H1 (cell line): ENCODE results near the gene PRSS36. TPM values are rescaled to one million over a fixed set of nuclear protein-coding genes. Genes with fewer than 3 reads are reported as not detected.

Experiments
- CTCF ChIA-PET: fragments of 300-600 bp; sonication (Branson Sonifier 250); formaldehyde crosslinking; loops from one replicate; lab custom pipeline; 2021; ENCODE audit not compliant: partially characterized antibody; lab: Charles Lee
- POLR2A ChIA-PET: fragments of 300-600 bp; sonication (Branson Sonifier 250); formaldehyde crosslinking; loops from one replicate; lab custom pipeline; 2021; ENCODE audit warnings: inconsistent platforms; ENCODE audit not compliant: partially characterized antibody; lab: Charles Lee
- DNase-seq, 2 experiments: peaks; one replicate each; pipeline versions ENCODE4 v3.0.0 to v3.0.0-alpha.2; 2010 to 2022; ENCODE audit warnings: low spot score in 2 of 2, low read depth in 1 of 2, mixed read lengths in 1 of 2
- FAIRE-seq: peaks from 2 replicates; lab custom pipeline; 2011; peaks lifted over from hg19 to GRCh38; lab: Jason Lieb, UNC
- H2AFZ ChIP-seq: 2 replicates; pipeline ENCODE4 v1.8.1; 2012; ENCODE audit warnings: low read length, inconsistent platforms
- H2AK5ac ChIP-seq: 2 replicates; pipeline ENCODE4 v1.6.1; 2013; ENCODE audit warnings: low read depth, low read length
- H2BK120ac ChIP-seq: replicated peaks from 2 replicates; pipeline ENCODE3; 2013; ENCODE audit warnings: low read depth, low read length, inconsistent platforms
- H2BK12ac ChIP-seq: 2 replicates; pipeline ENCODE4 v1.6.1; 2013; ENCODE audit warnings: low read depth, low read length
- H2BK15ac ChIP-seq: 2 replicates; pipeline ENCODE4 v1.6.1; 2013; ENCODE audit warnings: low read length
- H2BK20ac ChIP-seq: 2 replicates; pipeline ENCODE4 v1.6.1; 2013; ENCODE audit warnings: low read length
- H2BK5ac ChIP-seq: 2 replicates; pipeline ENCODE4 v1.6.1; 2013; ENCODE audit warnings: low read depth, low read length
- H3K14ac ChIP-seq: 2 replicates; pipeline ENCODE4 v1.6.1; 2013; ENCODE audit warnings: inconsistent platforms; ENCODE audit not compliant: insufficient read length
- H3K18ac ChIP-seq: 2 replicates; pipeline ENCODE4 v1.6.1; 2013; ENCODE audit warnings: low read length; ENCODE audit errors: extremely low read depth
- H3K23ac ChIP-seq: 2 replicates; pipeline ENCODE4 v1.6.1; 2013; ENCODE audit warnings: inconsistent platforms; ENCODE audit not compliant: insufficient read length
- H3K23me2 ChIP-seq: 2 replicates; pipeline ENCODE4 v1.6.1; 2013; ENCODE audit warnings: low read depth, low read length
- H3K27ac ChIP-seq: 2 replicates; pipeline ENCODE4 v1.6.1; 2011; ENCODE audit warnings: low read depth, low read length, inconsistent platforms
- H3K27me3 ChIP-seq, 4 experiments: replicated peaks in 1 of 4; 1 replicate in 1 of 4; 2 replicates in 3 of 4; pipeline versions ENCODE4 v1.6.1 to v1.8.1; 2011 to 2013; ENCODE audit warnings: low read length in 3 of 4, mild to moderate bottlenecking in 3 of 4, inconsistent platforms in 2 of 4, mixed read lengths in 2 of 4, moderate library complexity in 1 of 4; ENCODE audit not compliant: control insufficient read depth in 3 of 4, insufficient read depth in 3 of 4; ENCODE audit errors: extremely low read depth in 1 of 4
- H3K36me3 ChIP-seq, 4 experiments: 2 replicates each; pipeline versions ENCODE4 v1.6.1 to v1.8.1; 2011 to 2013; ENCODE audit warnings: mild to moderate bottlenecking in 4 of 4, low read length in 3 of 4, moderate library complexity in 2 of 4, control low read depth in 1 of 4, inconsistent platforms in 1 of 4; ENCODE audit not compliant: insufficient read depth in 4 of 4, control insufficient read depth in 2 of 4
- H3K4ac ChIP-seq: replicated peaks from 2 replicates; pipeline ENCODE3; 2013; ENCODE audit warnings: low read length, low read depth, mixed read lengths, inconsistent platforms; ENCODE audit not compliant: insufficient read length
- H3K4me1 ChIP-seq, 4 experiments: replicated peaks in 1 of 4; 1 replicate in 1 of 4; 2 replicates in 3 of 4; pipeline versions ENCODE4 v1.6.1 to v1.8.1; 2011 to 2013; ENCODE audit warnings: low read length in 3 of 4, inconsistent platforms in 2 of 4, mixed read lengths in 1 of 4; ENCODE audit not compliant: insufficient read depth in 4 of 4, control insufficient read depth in 3 of 4
- H3K4me2 ChIP-seq, 2 experiments: 2 replicates each; pipeline versions ENCODE4 v1.6.1 to v1.8.1; 2011 to 2013; ENCODE audit warnings: low read depth in 2 of 2, low read length in 2 of 2, control low read depth in 1 of 2, inconsistent platforms in 1 of 2, mild to moderate bottlenecking in 1 of 2; ENCODE audit not compliant: insufficient read depth in 1 of 2
- H3K4me3 ChIP-seq, 4 experiments: fragments of 200-600, 300-600 bp in 1 of 4; sonication (generic), shearing (Covaris generic), sonication (Bioruptor Twin) in 1 of 4; 2 replicates each; pipeline versions ENCODE4 v1.5.1 to v1.8.1; 2011 to 2016; ENCODE audit warnings: low read length in 4 of 4, low read depth in 3 of 4, control low read depth in 2 of 4, inconsistent platforms in 2 of 4, mild to moderate bottlenecking in 2 of 4, mixed read lengths in 1 of 4, moderate library complexity in 1 of 4; ENCODE audit not compliant: insufficient read depth in 2 of 4; ENCODE audit errors: extremely low read depth in 1 of 4
- H3K56ac ChIP-seq: replicated peaks from 2 replicates; pipeline ENCODE3; 2013; ENCODE audit warnings: low read depth, mild to moderate bottlenecking, mixed read lengths, low read length, inconsistent platforms; ENCODE audit not compliant: insufficient read length
- H3K79me1 ChIP-seq: 2 replicates; pipeline ENCODE4 v1.6.1; 2013; ENCODE audit warnings: low read depth, low read length, control low read depth
- H3K79me2 ChIP-seq, 2 experiments: 2 replicates each; pipeline versions ENCODE4 v1.6.1 to v1.8.1; 2012 to 2013; ENCODE audit warnings: low read length in 2 of 2, mild to moderate bottlenecking in 2 of 2, inconsistent platforms in 1 of 2; ENCODE audit not compliant: insufficient read depth in 2 of 2, control insufficient read depth in 1 of 2
- H3K9ac ChIP-seq, 4 experiments: replicated peaks in 1 of 4; 1 replicate in 1 of 4; 2 replicates in 3 of 4; pipeline versions ENCODE4 v1.6.1 to v1.8.1; 2011 to 2013; ENCODE audit warnings: low read depth in 3 of 4, low read length in 3 of 4, control low read depth in 2 of 4, mild to moderate bottlenecking in 2 of 4, moderate library complexity in 2 of 4, inconsistent platforms in 1 of 4; ENCODE audit errors: extremely low read depth in 1 of 4
- H3K9me3 ChIP-seq, 2 experiments: 2 replicates each; pipeline versions ENCODE4 v1.6.1 to v1.8.1; 2012 to 2013; ENCODE audit warnings: mild to moderate bottlenecking in 2 of 2, moderate library complexity in 2 of 2, control low read depth in 1 of 2, inconsistent platforms in 1 of 2, low read depth in 1 of 2, low read length in 1 of 2, mixed read lengths in 1 of 2; ENCODE audit not compliant: insufficient read depth in 2 of 2
- H4K20me1 ChIP-seq, 2 experiments: replicated peaks in 1 of 2; 2 replicates each; pipeline versions ENCODE3 to v1.8.1; 2011 to 2013; ENCODE audit warnings: inconsistent platforms in 2 of 2, low read length in 2 of 2, mild to moderate bottlenecking in 1 of 2; ENCODE audit not compliant: insufficient read depth in 2 of 2, control insufficient read depth in 1 of 2
- H4K5ac ChIP-seq: 2 replicates; pipeline ENCODE4 v1.6.1; 2013; ENCODE audit warnings: low read length, low read depth, mixed read lengths, inconsistent platforms; ENCODE audit not compliant: insufficient read length
- H4K8ac ChIP-seq: 2 replicates; pipeline ENCODE4 v1.8.0; 2013; ENCODE audit warnings: mild to moderate bottlenecking, moderate library complexity, low read length, inconsistent platforms; ENCODE audit not compliant: insufficient read depth; ENCODE audit errors: extremely low read depth
- H4K91ac ChIP-seq: replicated peaks from 2 replicates; pipeline ENCODE3; 2013; ENCODE audit warnings: low read length, mixed read lengths, inconsistent platforms; ENCODE audit not compliant: insufficient read length
- CTBP2 ChIP-seq: IDR thresholded peaks from 2 replicates; pipeline ENCODE4 v1.7.0; 2011; ENCODE audit warnings: borderline replicate concordance, mild to moderate bottlenecking, moderate library complexity, mixed read lengths, low read length; ENCODE audit not compliant: insufficient read depth, insufficient read length
- EGR1 ChIP-seq: IDR thresholded peaks from 2 replicates; pipeline ENCODE4 v1.6.1; 2011; ENCODE audit warnings: low read depth, low read length, borderline replicate concordance
- KDM1A ChIP-seq: fragments of 200-600, 300-600 bp; sonication (generic); IDR thresholded peaks from 2 replicates; pipeline ENCODE4 v1.7.1; 2016; ENCODE audit warnings: mild to moderate bottlenecking, low read length, borderline replicate concordance
- MAFK ChIP-seq: IDR thresholded peaks from 2 replicates; pipeline ENCODE4 v1.6.1; 2012; ENCODE audit warnings: low read depth, mild to moderate bottlenecking, improper control_type of control experiment, low read length
- POLR2AphosphoS5 ChIP-seq: IDR thresholded peaks from 2 replicates; pipeline ENCODE4 v1.6.1; 2011; ENCODE audit warnings: low read depth, low read length
- RAD21 ChIP-seq, 2 experiments: IDR thresholded peaks in 1 of 2; conservative IDR thresholded peaks in 1 of 2; 2 replicates each; pipeline ENCODE4 v1.6.1; 2011; ENCODE audit warnings: low read depth in 2 of 2, low read length in 2 of 2, improper control_type of control experiment in 1 of 2, inconsistent platforms in 1 of 2, mild to moderate bottlenecking in 1 of 2, moderate library complexity in 1 of 2
- SAP30 ChIP-seq: fragments of 300-600 bp; sonication (generic); IDR thresholded peaks from 2 replicates; pipeline ENCODE4 v1.7.1; 2012; ENCODE audit warnings: low read length, moderate library complexity, mild to moderate bottlenecking, inconsistent platforms; ENCODE audit not compliant: insufficient read depth, insufficient replicate concordance
- SIX5 ChIP-seq: IDR thresholded peaks from 2 replicates; pipeline ENCODE4 v1.6.1; 2011; ENCODE audit warnings: mild to moderate bottlenecking, low read depth, low read length
- SP1 ChIP-seq: IDR thresholded peaks from 2 replicates; pipeline ENCODE4 v1.6.1; 2011; ENCODE audit warnings: low read depth, low read length
- YY1 ChIP-seq: IDR thresholded peaks from 2 replicates; pipeline ENCODE4 v1.6.1; 2011; ENCODE audit warnings: low read depth, mild to moderate bottlenecking, low read length
- WGBS, 2 experiments: shearing (Covaris generic) in 1 of 2; methylation state at CpG; one replicate each; pipeline versions ENCODE4 v1.1.6 to v1.1.7; 2013 to 2015; ENCODE audit warnings: low lambda C conversion rate in 2 of 2, mixed read lengths in 2 of 2, inconsistent platforms in 1 of 2, low coverage in 1 of 2, missing lambda C conversion rate in 1 of 2; ENCODE audit not compliant: insufficient replicate concordance in 2 of 2, insufficient coverage in 1 of 2, insufficient read length in 1 of 2; ENCODE audit errors: extremely low coverage in 1 of 2, missing lambda C conversion rate in 1 of 2; 5-methylcytosine and 5-hydroxymethylcytosine counted together
- polyA plus RNA-seq, 7 experiments: library from polyadenylated mRNA; depleted of rRNA in 3 of 7; stranded (reverse) in 5 of 7; unstranded in 2 of 7; fragments of >200 nt in 5 of 7; fragments of 200-250 nt in 2 of 7; gene quantifications; 1 replicate in 5 of 7; 2 replicates in 1 of 7; 4 replicates in 1 of 7; pipeline versions ENCODE4 v1.2.1 to v1.2.3, GENCODE V29; 2011 to 2013; ENCODE audit warnings: missing spikeins in 2 of 7, mixed read lengths in 2 of 7
- total RNA-seq: library from RNA; stranded (reverse); fragmentation: NEBNext Ultra II Directional; extraction: Animal tissue kit (Norgen Biotek cat#: 25700); gene quantifications from 2 replicates; pipeline ENCODE4 v1.2.1, GENCODE V29; 2021
- TF ChIP-seq, protein P1 (sequence below): IDR thresholded peaks from 2 replicates; pipeline ENCODE4 v1.6.1; 2011; ENCODE audit warnings: low read length, improper control_type of control experiment
- TF ChIP-seq, protein P2 (sequence below): IDR thresholded peaks from 2 replicates; pipeline ENCODE4 v1.6.1; 2012; ENCODE audit warnings: inconsistent platforms

The PRSS36 gene
- total and polyA plus RNA-seq, 2 of the 8 experiments (the other 6 are each of a cell fraction or from before 2014, with no cell fraction given), result 1.3 to 1.9 TPM

DNA sequence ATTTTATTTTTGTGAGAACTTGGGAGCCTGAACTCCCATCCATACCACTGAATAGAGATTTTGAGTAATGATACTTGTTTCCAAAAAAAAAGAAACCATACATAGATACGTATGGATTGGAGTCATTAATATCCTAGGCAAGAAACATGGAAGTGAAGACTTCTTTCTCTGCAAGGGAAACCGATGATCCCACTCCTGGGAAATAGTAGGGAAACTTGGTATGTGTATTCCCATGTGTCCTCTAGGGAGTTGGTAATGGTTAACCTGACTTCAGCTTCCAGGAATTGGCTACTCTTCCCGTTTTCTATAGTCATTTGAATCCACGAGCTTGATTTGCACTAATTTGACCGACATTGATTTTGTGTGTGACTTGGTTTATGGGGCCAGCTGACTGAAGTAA is 35.5 kb upstream of the PRSS36 start:
- no peak overlapping the region for H2AFZ ChIP-seq
- H3K36me3 ChIP-seq, result peaks cover 66 to 87% (median 80%) of the 10 kb centered on the region in 4 experiments
- no peak overlapping the region for H2BK15ac ChIP-seq
- ChIA-PET CTCF (interaction anchor here (0.6 to 0.7 kb wide), 2 partner anchors 25 to 46 kb away, joined by 3 read pairs; no protein-coding TSS in a partner anchor), POLR2A (interaction anchor here (1.0 to 6.9 kb wide), 12 partner anchors 8 to 199 kb away, joined by 3 to 407 read pairs (median 6); partner anchors contain the start of genes BCKDK, FUS, KAT8 and PRSS8)
- no peak overlapping the region for H4K8ac ChIP-seq
- WGBS, 2 experiments, result 87% methylated on average over 5 of the region's 5 CpGs; no CpG with 5 or more reads in 1 of the 2 experiments
- peaks cover 12% of the 10 kb centered on the region for H3K79me1 ChIP-seq
- no peak overlapping the region for H3K4ac ChIP-seq
- no peak overlapping the region for H3K9ac ChIP-seq
- H3K56ac ChIP-seq, result no peak overlapping the region
- no peak overlapping the region for H3K14ac ChIP-seq
- H3K23ac ChIP-seq, result no peak overlapping the region
- H4K20me1 ChIP-seq, result peaks cover 46 to 65% of the 10 kb centered on the region in 2 experiments
- H3K27me3 ChIP-seq, result no peaks in the 10 kb centered on the region
- H3K27ac ChIP-seq, result no peak overlapping the region
- no peak overlapping the region for H2BK5ac ChIP-seq
- H3K4me2 ChIP-seq, result no peak overlapping the region
- H3K4me1 ChIP-seq, result peaks cover 0 to 5% (median 1%) of the 10 kb centered on the region in 4 experiments; a peak in 5 of 7 replicates
- H3K23me2 ChIP-seq, result peaks cover 9% of the 10 kb centered on the region; the same call in 1 of the 2 replicates
- no peak overlapping the region for H4K5ac ChIP-seq
- H2BK120ac ChIP-seq, result no peak overlapping the region
- H2BK12ac ChIP-seq, result no peak overlapping the region
- no peak overlapping the region for H3K4me3 ChIP-seq
- H2AK5ac ChIP-seq, result no peak overlapping the region
- no peak overlapping the region for H4K91ac ChIP-seq
- H3K79me2 ChIP-seq, result peaks cover 40 to 99% of the 10 kb centered on the region in 2 experiments
- FAIRE-seq (no peak), DNase-seq (no peak)
- no peaks in the 10 kb centered on the region for H3K9me3 ChIP-seq
- no peak overlapping the region for H2BK20ac ChIP-seq
- H3K18ac ChIP-seq, result no peak overlapping the region
- TF ChIP-seq, protein P1, sequence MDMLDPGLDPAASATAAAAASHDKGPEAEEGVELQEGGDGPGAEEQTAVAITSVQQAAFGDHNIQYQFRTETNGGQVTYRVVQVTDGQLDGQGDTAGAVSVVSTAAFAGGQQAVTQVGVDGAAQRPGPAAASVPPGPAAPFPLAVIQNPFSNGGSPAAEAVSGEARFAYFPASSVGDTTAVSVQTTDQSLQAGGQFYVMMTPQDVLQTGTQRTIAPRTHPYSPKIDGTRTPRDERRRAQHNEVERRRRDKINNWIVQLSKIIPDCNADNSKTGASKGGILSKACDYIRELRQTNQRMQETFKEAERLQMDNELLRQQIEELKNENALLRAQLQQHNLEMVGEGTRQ, result no peak
- TF ChIP-seq POLR2AphosphoS5 (no peak), SIX5 (no peak), YY1 (no peak), CTBP2 (no peak), KDM1A (no peak), SP1 (no peak), RAD21 (IDR thresholded peaks at IDR 0.05 in 1 of 2, conservative IDR thresholded peaks at IDR 0.05 in 1 of 2; ENCODE audit: low read depth in 2 of 2, low read length in 2 of 2) (no peak), SAP30 (no peak), MAFK (no peak), EGR1 (no peak)
- TF ChIP-seq, protein P2, sequence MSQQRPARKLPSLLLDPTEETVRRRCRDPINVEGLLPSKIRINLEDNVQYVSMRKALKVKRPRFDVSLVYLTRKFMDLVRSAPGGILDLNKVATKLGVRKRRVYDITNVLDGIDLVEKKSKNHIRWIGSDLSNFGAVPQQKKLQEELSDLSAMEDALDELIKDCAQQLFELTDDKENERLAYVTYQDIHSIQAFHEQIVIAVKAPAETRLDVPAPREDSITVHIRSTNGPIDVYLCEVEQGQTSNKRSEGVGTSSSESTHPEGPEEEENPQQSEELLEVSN, result no peak
